OCI-LY1 (cell line): ENCODE data around the gene IL10RB.

Experiments used
- H2AFZ ChIP-seq: fragments of 200-600 bp; sonication (generic), shearing (Covaris generic); 2 replicates; pipeline ENCODE4 v1.6.0; 2014; ENCODE audit warnings: antibody characterized with exemption, mild to moderate bottlenecking, low read length
- H3F3A ChIP-seq: fragments of 200-600 bp; sonication (generic), shearing (Covaris generic); 2 replicates; pipeline ENCODE4 v1.6.0; 2014; ENCODE audit warnings: mild to moderate bottlenecking, antibody characterized with exemption, low read length, moderate library complexity; ENCODE audit not compliant: insufficient read depth
- H3K27ac ChIP-seq: fragments of 200-600 bp; sonication (generic); 2 replicates; pipeline ENCODE4 v1.5.1; 2014; ENCODE audit warnings: low read length, mixed run types, mild to moderate bottlenecking, low read depth; ENCODE audit not compliant: poor library complexity, severe bottlenecking
- H3K27me3 ChIP-seq: fragments of 200-600 bp; sonication (generic); 2 replicates; pipeline ENCODE4 v1.6.0; 2014; ENCODE audit warnings: antibody characterized with exemption, mild to moderate bottlenecking, low read length, moderate library complexity; ENCODE audit not compliant: insufficient read depth
- H3K36me3 ChIP-seq: fragments of 200-600 bp; sonication (generic); 2 replicates; pipeline ENCODE4 v1.6.1; 2014; ENCODE audit warnings: mild to moderate bottlenecking, antibody characterized with exemption, low read length, moderate library complexity, mixed read lengths; ENCODE audit not compliant: insufficient read depth
- H3K4me1 ChIP-seq: fragments of 200-600 bp; sonication (generic); 2 replicates; pipeline ENCODE4 v1.5.1; 2014; ENCODE audit warnings: mild to moderate bottlenecking, low read length, moderate library complexity; ENCODE audit not compliant: insufficient read depth, severe bottlenecking
- H3K4me2 ChIP-seq: fragments of 200-600 bp; sonication (generic), shearing (Covaris generic); 2 replicates; pipeline ENCODE4 v1.6.1; 2014; ENCODE audit warnings: low read length
- H3K4me3 ChIP-seq: fragments of 200-600 bp; sonication (generic); 2 replicates; pipeline ENCODE4 v1.5.1; 2014; ENCODE audit warnings: low read length, low read depth, mild to moderate bottlenecking, mixed read lengths; ENCODE audit not compliant: poor library complexity, severe bottlenecking
- H3K79me2 ChIP-seq: fragments of 200-600 bp; shearing (Covaris generic); 2 replicates; pipeline ENCODE4 v1.6.1; 2016; ENCODE audit warnings: mixed run types, low read length, mixed read lengths; ENCODE audit not compliant: insufficient read depth
- H3K9ac ChIP-seq: fragments of 200-600 bp; sonication (generic), shearing (Covaris generic); 2 replicates; pipeline ENCODE4 v1.6.1; 2014; ENCODE audit warnings: mild to moderate bottlenecking, low read length, mixed read lengths
- H3K9me2 ChIP-seq: fragments of 200-600 bp; sonication (generic), shearing (Covaris generic); 2 replicates; pipeline ENCODE4 v1.6.1; 2014; ENCODE audit warnings: low read depth, mild to moderate bottlenecking, low read length, mixed read lengths
- H3K9me3 ChIP-seq: fragments of 200-600 bp; shearing (Covaris generic); 2 replicates; pipeline ENCODE4 v1.6.1; 2014; ENCODE audit warnings: low read length, mixed read lengths
- H4K20me1 ChIP-seq: fragments of 200-600 bp; sonication (generic), shearing (Covaris generic); 2 replicates; pipeline ENCODE4 v1.6.0; 2016; ENCODE audit warnings: mild to moderate bottlenecking, low read length; ENCODE audit not compliant: insufficient read depth
- CTCF ChIP-seq: fragments of 200-600 bp; sonication (generic), shearing (Covaris generic); IDR thresholded peaks from 2 replicates; pipeline ENCODE4 v1.5.1; 2017; ENCODE audit warnings: mild to moderate bottlenecking, antibody characterized with exemption, low read length, moderate library complexity, mixed read lengths
- EZH2 ChIP-seq: fragments of 200-600 bp; sonication (generic), shearing (Covaris generic); IDR thresholded peaks from 2 replicates; pipeline ENCODE4 v1.8.0; 2017; ENCODE audit warnings: borderline replicate concordance, mixed run types, mild to moderate bottlenecking, antibody characterized with exemption, low read length, moderate library complexity, mixed read lengths

IL10RB gene

GRCh38 chr21:33345751-33346238, 79.6 kb downstream of the IL10RB start:
- H3K9ac ChIP-seq, result no peak overlapping the region
- TF ChIP-seq CTCF, result no peak
- TF ChIP-seq EZH2, result no peak
- no peak overlapping the region for H3K27ac ChIP-seq
- no peaks in the 10 kb centered on the region for H3K9me3 ChIP-seq
- no peaks in the 10 kb centered on the region for H4K20me1 ChIP-seq
- no peaks in the 10 kb centered on the region for H3K9me2 ChIP-seq
- no peaks in the 10 kb centered on the region for H3K27me3 ChIP-seq
- H3K79me2 ChIP-seq, result no peaks in the 10 kb centered on the region
- H2AFZ ChIP-seq, result no peak overlapping the region
- H3K4me1 ChIP-seq, result no peaks in the 10 kb centered on the region
- H3K4me2 ChIP-seq, result no peak overlapping the region
- no peaks in the 10 kb centered on the region for H3F3A ChIP-seq
- H3K36me3 ChIP-seq, result peaks cover 93% of the 10 kb centered on the region
- H3K4me3 ChIP-seq, result no peak overlapping the region
